Neural cell (in vitro differentiated cells): ENCODE results near the gene CLEC16A. TPM values are rescaled to one million over a fixed set of nuclear protein-coding genes. Genes with fewer than 3 reads are reported as not detected.

ENCODE experiments used
- H2AFZ ChIP-seq: fragments of 200-600, 300-800 bp; sonication (generic), shearing (Covaris generic); 2 replicates; pipeline ENCODE4 v1.6.0; 2014; ENCODE audit warnings: low read depth, mild to moderate bottlenecking, antibody characterized with exemption, low read length, moderate library complexity
- H3F3A ChIP-seq: fragments of 200-600 bp; shearing (Covaris generic); 2 replicates; pipeline ENCODE4 v1.6.1; 2016; ENCODE audit warnings: mild to moderate bottlenecking, moderate library complexity, mixed read lengths, antibody characterized with exemption, low read length; ENCODE audit not compliant: insufficient read depth, poor library complexity, severe bottlenecking
- H3K27ac ChIP-seq: fragments of 200-600, 300-800 bp; sonication (generic), shearing (Covaris generic); 2 replicates; pipeline ENCODE4 v1.5.1; 2014; ENCODE audit warnings: mild to moderate bottlenecking, low read length, moderate library complexity
- H3K27me3 ChIP-seq: fragments of 300-800, 200-600 bp; sonication (generic), shearing (Covaris generic); 2 replicates; pipeline ENCODE4 v1.6.0; 2014; ENCODE audit warnings: mild to moderate bottlenecking, low read depth, low read length, moderate library complexity; ENCODE audit not compliant: insufficient read depth
- H3K36me3 ChIP-seq: fragments of 300-800, 200-600 bp; sonication (generic), shearing (Covaris generic); 2 replicates; pipeline ENCODE4 v1.5.1; 2014; ENCODE audit warnings: mild to moderate bottlenecking, antibody characterized with exemption, low read length, moderate library complexity; ENCODE audit not compliant: insufficient read depth
- H3K4me2 ChIP-seq: fragments of 300-800, 200-600 bp; sonication (generic), shearing (Covaris generic); 2 replicates; pipeline ENCODE4 v1.6.0; 2014; ENCODE audit warnings: mild to moderate bottlenecking, low read length
- H3K4me3 ChIP-seq: fragments of 300-800, 200-600 bp; sonication (generic), shearing (Covaris generic); 2 replicates; pipeline ENCODE4 v1.5.1; 2014; ENCODE audit warnings: mild to moderate bottlenecking, low read length, moderate library complexity
- H3K79me2 ChIP-seq: fragments of 200-600 bp; shearing (Covaris generic); replicated peaks from 2 replicates; pipeline ENCODE4 v1.6.0; 2014; ENCODE audit warnings: mild to moderate bottlenecking, low read length, moderate library complexity; ENCODE audit not compliant: insufficient read depth
- H3K9ac ChIP-seq: fragments of 300-800, 200-600 bp; sonication (generic), shearing (Covaris generic); 2 replicates; pipeline ENCODE4 v1.6.1; 2016; ENCODE audit warnings: mild to moderate bottlenecking, low read length, mixed read lengths
- H3K9me2 ChIP-seq: fragments of 200-600 bp; shearing (Covaris generic); 2 replicates; pipeline ENCODE4 v1.6.1; 2016; ENCODE audit warnings: mild to moderate bottlenecking, low read length, mixed read lengths; ENCODE audit not compliant: insufficient read depth
- H3K9me3 ChIP-seq: fragments of 200-600, 300-800 bp; sonication (generic), shearing (Covaris generic); 2 replicates; pipeline ENCODE4 v1.6.1; 2016; ENCODE audit warnings: mild to moderate bottlenecking, mixed run types, low read length, moderate library complexity, mixed read lengths
- H4K20me1 ChIP-seq: fragments of 200-600 bp; shearing (Covaris generic); 2 replicates; pipeline ENCODE4 v1.6.1; 2016; ENCODE audit warnings: mild to moderate bottlenecking, mixed run types; ENCODE audit not compliant: insufficient read depth
- EP300 ChIP-seq: fragments of 450-650 bp; conservative IDR thresholded peaks from 2 replicates; pipeline ENCODE4 v1.6.1; 2014; ENCODE audit warnings: antibody characterized with exemption, mild to moderate bottlenecking, moderate library complexity; ENCODE audit not compliant: poor library complexity, severe bottlenecking
- EZH2 ChIP-seq: fragments of 200-600, 300-800 bp; shearing (Covaris generic), sonication (generic); IDR thresholded peaks from 2 replicates; pipeline ENCODE4 v1.6.1; 2014; ENCODE audit warnings: antibody characterized with exemption, low read length, borderline replicate concordance, mild to moderate bottlenecking; ENCODE audit not compliant: insufficient read depth, poor library complexity, severe bottlenecking
- MXI1 ChIP-seq: fragments of 450-650 bp; conservative IDR thresholded peaks from 2 replicates; pipeline ENCODE4 v1.6.1; 2014; ENCODE audit warnings: antibody characterized with exemption, mild to moderate bottlenecking; ENCODE audit not compliant: poor library complexity, severe bottlenecking
- POLR2AphosphoS5 ChIP-seq: IDR thresholded peaks from 2 replicates; pipeline ENCODE4 v1.6.1; 2012
- RAD21 ChIP-seq: fragments of 450-650 bp; conservative IDR thresholded peaks from 2 replicates; pipeline ENCODE4 v1.6.1; 2014; ENCODE audit warnings: antibody characterized with exemption, mild to moderate bottlenecking, moderate library complexity
- SMC3 ChIP-seq: fragments of 450-650 bp; conservative IDR thresholded peaks from 2 replicates; pipeline ENCODE4 v1.6.1; 2014; ENCODE audit warnings: antibody characterized with exemption, mild to moderate bottlenecking, moderate library complexity; ENCODE audit not compliant: poor library complexity
- TAF1 ChIP-seq: IDR thresholded peaks from 2 replicates; pipeline ENCODE4 v1.6.1; 2012; ENCODE audit warnings: low read depth
- polyA plus RNA-seq: library from polyadenylated mRNA; depleted of rRNA; stranded (reverse); fragments of >200 nt; gene quantifications from 2 replicates; pipeline ENCODE4 v1.2.3, GENCODE V29; 2014
- TF ChIP-seq, protein P1 (sequence below): fragments of 450-650 bp; IDR thresholded peaks from 2 replicates; pipeline ENCODE4 v1.5.1; 2014; ENCODE audit warnings: antibody characterized with exemption, mild to moderate bottlenecking, moderate library complexity; ENCODE audit not compliant: poor library complexity, severe bottlenecking
- TF ChIP-seq, protein P2 (sequence below): IDR thresholded peaks from 2 replicates; pipeline ENCODE4 v1.6.1; 2012; ENCODE audit warnings: borderline replicate concordance

The CLEC16A gene
- polyA plus RNA-seq, 1 donor from 2014 or later: 11.1 TPM

- no peak overlapping the region for H3K4me3 ChIP-seq
- no peaks in the 10 kb centered on the region for H3K79me2 ChIP-seq
- H2AFZ ChIP-seq: no peak overlapping the region
- H3K27ac ChIP-seq: no peak overlapping the region
- H3K4me2 ChIP-seq: no peak overlapping the region
- no peaks in the 10 kb centered on the region for H3K9me2 ChIP-seq
- no peaks in the 10 kb centered on the region for H3K27me3 ChIP-seq
- no peaks in the 10 kb centered on the region for H3K9me3 ChIP-seq
- no peaks in the 10 kb centered on the region for H4K20me1 ChIP-seq
- H3F3A ChIP-seq: no peaks in the 10 kb centered on the region
- H3K9ac ChIP-seq: no peak overlapping the region
- no peaks in the 10 kb centered on the region for H3K36me3 ChIP-seq
- no peak for TF ChIP-seq EZH2
- no peak for TF ChIP-seq SMC3
Measured at GRCh38 chr16:10907757-10908045, 36.7 kb upstream of the CLEC16A start.

DNA sequence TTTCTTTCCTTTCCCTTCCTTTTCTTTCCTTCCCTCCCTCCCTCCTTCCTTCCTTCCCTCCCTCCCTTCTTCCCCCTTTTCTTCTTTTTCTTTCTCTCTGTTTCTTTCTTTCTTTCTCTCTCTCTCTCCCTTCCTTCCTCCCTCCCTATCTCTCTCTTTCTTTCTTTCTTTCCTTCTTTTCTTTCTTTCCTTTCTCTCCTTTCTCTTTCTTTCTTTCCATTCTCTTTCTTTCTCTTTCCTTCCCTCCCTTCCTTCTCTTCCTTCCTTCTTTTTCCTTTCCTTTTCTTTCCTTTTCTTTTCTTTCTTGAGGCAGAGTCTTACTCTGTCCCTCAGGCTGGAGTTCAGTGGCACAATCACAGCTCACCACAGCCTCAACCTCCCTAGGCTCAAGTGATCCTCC lies 33.1 kb upstream of the CLEC16A start:
- Histone ChIP-seq H3K27me3 (no peaks in the 10 kb centered on the region), H3K9me2 (no peaks in the 10 kb centered on the region), H3K4me2 (no peak overlapping the region), H3K27ac (no peak overlapping the region), H3K9me3 (no peaks in the 10 kb centered on the region), H4K20me1 (no peaks in the 10 kb centered on the region), H3K9ac (no peak overlapping the region), H2AFZ (no peak overlapping the region), H3F3A (no peaks in the 10 kb centered on the region), H3K36me3 (no peaks in the 10 kb centered on the region), H3K79me2 (no peaks in the 10 kb centered on the region), H3K4me3 (no peak overlapping the region)
- TF ChIP-seq, protein P1, sequence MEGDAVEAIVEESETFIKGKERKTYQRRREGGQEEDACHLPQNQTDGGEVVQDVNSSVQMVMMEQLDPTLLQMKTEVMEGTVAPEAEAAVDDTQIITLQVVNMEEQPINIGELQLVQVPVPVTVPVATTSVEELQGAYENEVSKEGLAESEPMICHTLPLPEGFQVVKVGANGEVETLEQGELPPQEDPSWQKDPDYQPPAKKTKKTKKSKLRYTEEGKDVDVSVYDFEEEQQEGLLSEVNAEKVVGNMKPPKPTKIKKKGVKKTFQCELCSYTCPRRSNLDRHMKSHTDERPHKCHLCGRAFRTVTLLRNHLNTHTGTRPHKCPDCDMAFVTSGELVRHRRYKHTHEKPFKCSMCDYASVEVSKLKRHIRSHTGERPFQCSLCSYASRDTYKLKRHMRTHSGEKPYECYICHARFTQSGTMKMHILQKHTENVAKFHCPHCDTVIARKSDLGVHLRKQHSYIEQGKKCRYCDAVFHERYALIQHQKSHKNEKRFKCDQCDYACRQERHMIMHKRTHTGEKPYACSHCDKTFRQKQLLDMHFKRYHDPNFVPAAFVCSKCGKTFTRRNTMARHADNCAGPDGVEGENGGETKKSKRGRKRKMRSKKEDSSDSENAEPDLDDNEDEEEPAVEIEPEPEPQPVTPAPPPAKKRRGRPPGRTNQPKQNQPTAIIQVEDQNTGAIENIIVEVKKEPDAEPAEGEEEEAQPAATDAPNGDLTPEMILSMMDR: no peak
- no peak for TF ChIP-seq POLR2AphosphoS5
- TF ChIP-seq MXI1: no peak
- TF ChIP-seq TAF1: no peak

DNA sequence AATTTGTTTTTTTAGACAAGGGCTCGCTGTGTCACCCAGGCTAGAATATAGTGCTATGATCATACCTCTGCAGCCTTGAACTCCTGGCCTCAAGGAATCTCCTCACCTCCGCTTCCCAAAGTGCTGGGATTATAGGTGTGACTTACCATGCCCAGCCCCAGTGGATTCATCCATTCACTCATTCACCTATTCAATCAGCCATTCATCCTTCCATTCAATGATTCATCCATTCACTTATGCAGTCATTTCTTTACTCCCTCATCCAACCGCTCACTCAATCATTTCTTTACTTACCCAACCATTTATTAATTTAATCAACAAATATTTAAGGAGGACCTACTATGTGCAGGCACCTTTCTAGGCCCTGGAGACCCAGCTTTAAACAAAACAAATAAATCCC lies 27.8 kb upstream of the CLEC16A start:
- Histone ChIP-seq H4K20me1 (no peaks in the 10 kb centered on the region), H3K27me3 (no peaks in the 10 kb centered on the region), H3F3A (no peaks in the 10 kb centered on the region), H3K9ac (no peak overlapping the region), H3K4me2 (no peak overlapping the region), H2AFZ (no peak overlapping the region), H3K9me3 (no peaks in the 10 kb centered on the region), H3K4me3 (no peak overlapping the region), H3K9me2 (no peaks in the 10 kb centered on the region), H3K27ac (no peak overlapping the region), H3K36me3 (no peaks in the 10 kb centered on the region), H3K79me2 (no peaks in the 10 kb centered on the region)
- TF ChIP-seq, protein P2, sequence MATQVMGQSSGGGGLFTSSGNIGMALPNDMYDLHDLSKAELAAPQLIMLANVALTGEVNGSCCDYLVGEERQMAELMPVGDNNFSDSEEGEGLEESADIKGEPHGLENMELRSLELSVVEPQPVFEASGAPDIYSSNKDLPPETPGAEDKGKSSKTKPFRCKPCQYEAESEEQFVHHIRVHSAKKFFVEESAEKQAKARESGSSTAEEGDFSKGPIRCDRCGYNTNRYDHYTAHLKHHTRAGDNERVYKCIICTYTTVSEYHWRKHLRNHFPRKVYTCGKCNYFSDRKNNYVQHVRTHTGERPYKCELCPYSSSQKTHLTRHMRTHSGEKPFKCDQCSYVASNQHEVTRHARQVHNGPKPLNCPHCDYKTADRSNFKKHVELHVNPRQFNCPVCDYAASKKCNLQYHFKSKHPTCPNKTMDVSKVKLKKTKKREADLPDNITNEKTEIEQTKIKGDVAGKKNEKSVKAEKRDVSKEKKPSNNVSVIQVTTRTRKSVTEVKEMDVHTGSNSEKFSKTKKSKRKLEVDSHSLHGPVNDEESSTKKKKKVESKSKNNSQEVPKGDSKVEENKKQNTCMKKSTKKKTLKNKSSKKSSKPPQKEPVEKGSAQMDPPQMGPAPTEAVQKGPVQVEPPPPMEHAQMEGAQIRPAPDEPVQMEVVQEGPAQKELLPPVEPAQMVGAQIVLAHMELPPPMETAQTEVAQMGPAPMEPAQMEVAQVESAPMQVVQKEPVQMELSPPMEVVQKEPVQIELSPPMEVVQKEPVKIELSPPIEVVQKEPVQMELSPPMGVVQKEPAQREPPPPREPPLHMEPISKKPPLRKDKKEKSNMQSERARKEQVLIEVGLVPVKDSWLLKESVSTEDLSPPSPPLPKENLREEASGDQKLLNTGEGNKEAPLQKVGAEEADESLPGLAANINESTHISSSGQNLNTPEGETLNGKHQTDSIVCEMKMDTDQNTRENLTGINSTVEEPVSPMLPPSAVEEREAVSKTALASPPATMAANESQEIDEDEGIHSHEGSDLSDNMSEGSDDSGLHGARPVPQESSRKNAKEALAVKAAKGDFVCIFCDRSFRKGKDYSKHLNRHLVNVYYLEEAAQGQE: no peak
- no peak for TF ChIP-seq EZH2
- no peak for TF ChIP-seq TAF1
- TF ChIP-seq MXI1: no peak
- no peak for TF ChIP-seq RAD21
- no peak for TF ChIP-seq POLR2AphosphoS5
- no peak for TF ChIP-seq EP300
- TF ChIP-seq, protein P1: no peak
- TF ChIP-seq SMC3: no peak
